Heart left ventricle (tissue), 16 donors: Measurements from ENCODE around the gene PIP4K2C. TPM values are rescaled to one million over a fixed set of nuclear protein-coding genes. Genes with fewer than 3 reads are reported as not detected.

Source experiments
- ATAC-seq, 4 donors: fragments of 200-7000 bp; cut with Tn5 transposase; one replicate each; pipeline ENCODE4 v1.9.1; 2020 to 2022; ENCODE audit warnings: moderate library complexity in 4 of 4, mild to moderate bottlenecking in 3 of 4, moderate number of reproducible peaks in 1 of 4
- DNase-seq, 5 donors: peaks; one replicate each; pipeline ENCODE4 v3.0.0-alpha.2; 2020
- H3K27ac ChIP-seq, 12 donors: fragments of 200-600 bp; sonication (generic) in 4 of 12; one replicate each; pipeline versions ENCODE4 v1.5.0 to v1.8.0; 2016 to 2022; ENCODE audit warnings: mild to moderate bottlenecking in 2 of 12
- H3K27me3 ChIP-seq, 9 donors: fragments of 200-600 bp; sonication (generic) in 2 of 9; one replicate each; pipeline versions ENCODE4 v1.5.1 to v1.8.0; 2016 to 2022; ENCODE audit warnings: mild to moderate bottlenecking in 3 of 9
- H3K36me3 ChIP-seq, 9 donors: fragments of 200-600 bp; sonication (generic) in 2 of 9; one replicate each; pipeline versions ENCODE4 v1.5.0 to v1.8.0; 2018 to 2022; ENCODE audit warnings: mild to moderate bottlenecking in 2 of 9
- H3K4me1 ChIP-seq, 12 donors: fragments of 200-600 bp; sonication (generic) in 4 of 12; one replicate each; pipeline versions ENCODE4 v1.5.0 to v1.8.0; 2016 to 2022; ENCODE audit warnings: mild to moderate bottlenecking in 3 of 12
- H3K4me3 ChIP-seq, 12 donors: fragments of 200-600 bp; sonication (generic) in 4 of 12; one replicate each; pipeline versions ENCODE4 v1.5.0 to v1.8.0; 2017 to 2022; ENCODE audit warnings: mild to moderate bottlenecking in 9 of 12, moderate library complexity in 4 of 12
- H3K9me3 ChIP-seq, 12 donors: fragments of 200-600 bp; sonication (generic) in 4 of 12; one replicate each; pipeline versions ENCODE4 v1.5.0 to v1.8.0; 2016 to 2022; ENCODE audit warnings: mild to moderate bottlenecking in 1 of 12
- POLR2A ChIP-seq, 2 donors: fragments of 450-650 bp; IDR thresholded peaks; one replicate each; pipeline ENCODE4 v1.6.1; 2017; ENCODE audit warnings: antibody characterized with exemption in 2 of 2, mild to moderate bottlenecking in 2 of 2, moderate library complexity in 2 of 2
- WGBS, 4 donors: extraction: QIAGEN DNeasy Blood & Tissue Kit in 2 of 4; methylation state at CpG; one replicate each; pipeline versions ENCODE4 v1.1.5 to v1.1.7; 2013 to 2018; 5-methylcytosine and 5-hydroxymethylcytosine counted together
- intact Hi-C, 10 donors: fragments of 100-400 bp; cut with DNase I; formaldehyde crosslinking; loops; one replicate each; pipeline versions ENCODE4 v1.11.1 to v1.14.2; 2022
- polyA plus RNA-seq, 2 donors: library from polyadenylated mRNA; stranded (reverse); fragments of 200-250 nt; gene quantifications; one replicate each; pipeline ENCODE4 v1.2.3, GENCODE V29; 2013
- total RNA-seq, 9 donors: library from RNA; depleted of rRNA in 2 of 9; stranded (reverse); fragments of >200 nt in 2 of 9; fragmentation: NEBNext Ultra II Directional in 3 of 9; extraction: Animal tissue kit (Norgen Biotek cat#: 25700) in 3 of 9; gene quantifications; one replicate each; pipeline versions ENCODE4 v1.1.0 to v1.2.4, GENCODE V29; 2016 to 2023
- TF ChIP-seq, protein P1 (sequence below), 12 donors: fragments of 200-600 bp; sonication (generic) in 4 of 12; IDR thresholded peaks; one replicate each; pipeline versions ENCODE4 v1.5.0 to v1.8.0; 2018 to 2022; ENCODE audit warnings: antibody characterized with exemption in 12 of 12, mild to moderate bottlenecking in 5 of 12
- donor health status: ischemic (EF 13 %, LVEDD 7.1; RV severe dilation, severe dysfunction).
- donor health status: healthy with polysubstance abuse.
- donor health status: DM: no; HTN: yes; CAD: no.
- donor health status: DM: no; HTN: no; CAD: no.
- donor health status: ischemic (EF 25% LVEDD 6.9; RV normal size, moderate dysfunction).
- donor health status: ischemic (EF 25% LVEDD 5.7; RV mildly dilated, moderate dysfunction).
- donor health status: healthy.
- donor health status: DM: yes; HTN: yes; CAD: no.
- donor health status: ischemic (EF 35%, LVEDD 5.7; RV mildly dilated, moderate dysfunction).
- donor health status: nonischemic (EF 11% LVEDD 7.7; RV severe dilation, severe dysfunction).
- donor health status: DM: yes; HTN: yes; CAD: no.
- donor health status: PGD.
- donor health status: ischemic (EF 29% LVEDD 5.4; RV normal size, mild dysfunction).
- donor health status: nonischemic (EF 23%, LVEDD 6.1; RV moderate dilation, normal function).

Gene PIP4K2C
- total and polyA plus RNA-seq, 11 donors, result 4.6 to 31.0 (median 17.0) TPM

DNA sequence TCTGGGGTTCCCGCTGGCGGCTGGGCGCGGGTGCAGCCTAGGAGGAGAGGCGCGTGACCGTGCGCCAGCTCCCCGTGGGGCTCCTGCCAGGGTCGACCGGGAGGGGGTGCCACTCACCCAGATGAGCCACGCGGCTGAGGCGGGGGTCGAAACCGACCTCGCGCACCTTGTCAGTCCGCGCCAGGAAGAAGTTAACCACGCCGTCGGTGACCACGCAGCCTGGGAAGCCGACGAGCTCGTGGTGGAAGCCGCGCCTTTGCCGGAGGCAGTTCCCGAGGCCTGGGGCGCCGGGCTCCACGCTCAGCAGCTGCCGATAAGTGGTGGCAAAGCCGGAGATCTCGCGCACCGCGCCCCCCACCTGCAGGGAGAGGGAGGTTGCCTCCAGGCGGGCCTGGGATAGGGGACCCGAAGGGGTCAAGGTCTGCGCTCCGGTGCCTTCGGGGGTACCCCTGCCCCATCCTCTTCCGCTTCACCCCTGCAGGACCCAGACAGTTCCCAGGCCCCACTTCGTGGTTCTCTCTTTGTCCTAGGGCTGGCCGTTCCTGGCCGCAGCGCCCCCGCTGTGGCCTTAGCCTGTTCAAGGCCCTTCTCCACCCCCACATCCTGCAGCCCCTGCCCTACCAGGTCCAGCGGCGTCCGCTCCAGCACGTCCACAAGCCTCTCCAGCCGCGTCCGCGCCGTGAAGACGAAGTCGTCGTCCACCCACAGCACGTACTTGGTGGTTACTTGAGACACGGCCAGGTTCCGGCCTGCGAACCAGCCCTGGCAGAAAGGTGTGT lies 36.7 kb downstream of the PIP4K2C start:
- Histone ChIP-seq H3K27me3 (peaks cover 5 to 86% (median 29%) of the 10 kb centered on the region in 9 donors), H3K36me3 (peaks cover 0 to 10% (median 0%) of the 10 kb centered on the region in 9 donors), H3K9me3 (no peaks in the 10 kb centered on the region), H3K4me3 (peak overlapping the region in 1 of 12 donors; percentile 4), H3K4me1 (peaks cover 0 to 22% (median 7%) of the 10 kb centered on the region in 12 donors), H3K27ac (no peak overlapping the region)
- WGBS, 4 donors, result 20 to 37% (median 34%) methylated on average over 44 to 67 of the region's 67 CpGs
- TF ChIP-seq, protein P1, sequence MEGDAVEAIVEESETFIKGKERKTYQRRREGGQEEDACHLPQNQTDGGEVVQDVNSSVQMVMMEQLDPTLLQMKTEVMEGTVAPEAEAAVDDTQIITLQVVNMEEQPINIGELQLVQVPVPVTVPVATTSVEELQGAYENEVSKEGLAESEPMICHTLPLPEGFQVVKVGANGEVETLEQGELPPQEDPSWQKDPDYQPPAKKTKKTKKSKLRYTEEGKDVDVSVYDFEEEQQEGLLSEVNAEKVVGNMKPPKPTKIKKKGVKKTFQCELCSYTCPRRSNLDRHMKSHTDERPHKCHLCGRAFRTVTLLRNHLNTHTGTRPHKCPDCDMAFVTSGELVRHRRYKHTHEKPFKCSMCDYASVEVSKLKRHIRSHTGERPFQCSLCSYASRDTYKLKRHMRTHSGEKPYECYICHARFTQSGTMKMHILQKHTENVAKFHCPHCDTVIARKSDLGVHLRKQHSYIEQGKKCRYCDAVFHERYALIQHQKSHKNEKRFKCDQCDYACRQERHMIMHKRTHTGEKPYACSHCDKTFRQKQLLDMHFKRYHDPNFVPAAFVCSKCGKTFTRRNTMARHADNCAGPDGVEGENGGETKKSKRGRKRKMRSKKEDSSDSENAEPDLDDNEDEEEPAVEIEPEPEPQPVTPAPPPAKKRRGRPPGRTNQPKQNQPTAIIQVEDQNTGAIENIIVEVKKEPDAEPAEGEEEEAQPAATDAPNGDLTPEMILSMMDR (IDR thresholded peaks at IDR 0.05), result peak in 1 of 12 donors; percentile 9
- no peak for TF ChIP-seq POLR2A (IDR thresholded peaks at IDR 0.05)
- DNase-seq, result peak in 2 of 5 donors; percentile 16 to 63
- no peak for ATAC-seq
- intact Hi-C loops, result loop anchor here in 4 of 10 donors (10.0 kb wide), 2 partner anchors 163 to 173 kb away; partner anchors contain the start of genes GLI1 (in 2 of the 4) and INHBE (in 2 of the 4)

DNA sequence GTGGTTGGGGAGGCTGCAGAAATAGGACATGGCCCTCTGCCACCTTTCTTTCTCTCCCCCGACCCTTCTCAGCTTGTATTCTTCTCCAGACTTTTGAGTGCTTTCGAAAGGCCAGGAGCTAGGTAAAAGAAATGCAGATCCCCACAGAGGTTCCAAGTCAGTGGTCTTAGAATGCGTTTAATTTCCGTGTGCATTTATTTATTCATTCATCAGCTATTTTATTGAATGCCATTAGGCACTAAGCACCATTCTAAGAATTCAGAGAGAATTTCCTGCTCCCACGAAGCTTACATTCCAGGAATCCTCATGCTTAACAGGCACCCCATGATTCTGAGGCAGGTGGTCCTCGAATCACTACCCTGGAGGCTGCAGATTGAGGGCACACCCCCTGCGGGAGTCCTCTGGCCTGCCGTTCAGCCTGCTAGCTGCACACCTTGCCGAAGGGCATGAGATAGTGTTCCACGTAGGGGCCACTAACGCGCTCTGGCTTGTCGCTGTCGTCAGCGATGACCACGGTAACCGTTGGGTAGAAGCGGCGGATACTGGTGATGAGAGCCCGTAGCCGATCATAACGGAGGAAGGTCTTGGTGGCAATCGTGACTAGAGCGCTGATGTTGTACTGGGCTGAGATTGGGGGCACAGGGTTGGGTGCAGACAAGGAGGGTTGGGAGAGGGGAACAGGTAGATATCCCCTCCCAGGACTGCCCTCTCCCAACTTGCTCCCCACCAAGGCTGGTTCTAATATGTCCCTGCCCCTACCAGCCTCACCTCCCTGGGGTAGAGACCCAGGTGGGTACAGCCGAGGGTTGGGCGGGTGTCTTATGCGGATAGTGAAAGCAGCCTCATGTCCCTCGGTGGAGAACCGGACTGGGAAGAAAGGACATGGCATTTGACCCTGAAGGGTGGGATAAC lies 37.5 kb downstream of the PIP4K2C start:
- no peak for DNase-seq
- peaks cover 0 to 29% (median 10%) of the 10 kb centered on the region in 12 donors for H3K4me1 ChIP-seq
- H3K27ac ChIP-seq, result no peak overlapping the region
- WGBS, 4 donors, result 54 to 83% (median 70%) methylated on average over 29 of the region's 29 CpGs
- peaks cover 0 to 10% (median 0%) of the 10 kb centered on the region in 9 donors for H3K36me3 ChIP-seq
- H3K9me3 ChIP-seq, result no peaks in the 10 kb centered on the region
- ATAC-seq, result no peak
- intact Hi-C loops, result loop anchor here in 4 of 10 donors (10.0 kb wide), 2 partner anchors 164 to 174 kb away; partner anchors contain the start of genes GLI1 (in 2 of the 4) and INHBE (in 2 of the 4)
- peaks cover 5 to 88% (median 29%) of the 10 kb centered on the region in 9 donors for H3K27me3 ChIP-seq
- no peak for TF ChIP-seq POLR2A (IDR thresholded peaks at IDR 0.05)
- TF ChIP-seq, protein P1 (IDR thresholded peaks at IDR 0.05), result no peak
- H3K4me3 ChIP-seq, result no peak overlapping the region

DNA sequence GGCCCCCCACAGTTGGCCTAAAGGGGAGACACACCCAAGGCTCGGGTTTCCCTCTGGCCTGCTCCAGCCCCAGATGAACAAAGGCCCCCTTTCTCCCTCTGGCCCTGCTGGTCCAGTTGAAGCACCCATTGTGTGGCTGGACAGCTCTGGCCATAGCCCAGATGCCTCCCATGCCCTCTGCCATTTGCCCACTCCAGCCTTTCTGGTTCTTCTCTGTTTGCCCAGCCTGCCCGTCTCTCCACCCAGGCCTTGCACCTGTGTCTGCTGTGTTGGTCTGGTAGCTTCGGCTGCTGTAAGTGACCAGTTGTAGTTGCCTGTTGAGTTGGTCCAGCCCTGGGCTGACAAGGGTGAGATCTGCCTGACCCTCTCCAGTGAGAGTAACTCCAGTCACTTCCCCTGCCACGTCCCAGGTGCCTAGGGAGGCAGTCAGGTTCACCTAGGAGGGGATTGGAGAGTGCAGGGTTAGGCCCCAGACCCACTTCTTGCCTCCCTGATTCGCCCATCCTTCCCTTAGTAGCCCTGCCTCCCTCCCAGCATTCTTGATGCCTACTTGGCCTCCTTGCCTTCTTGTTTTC lies 39.0 kb downstream of the PIP4K2C start:
- intact Hi-C loops, result loop anchor here in 4 of 10 donors (10.0 kb wide), 3 partner anchors 105 to 175 kb away; partner anchors contain the start of genes GLI1 (in 2 of the 4), INHBE (in 2 of the 4) and AGAP2 (in 1 of the 4)

More for the DNA sequence above, 39.0 kb downstream of the PIP4K2C start:
- Histone ChIP-seq H3K4me1 (peaks cover 0 to 30% (median 11%) of the 10 kb centered on the region in 12 donors), H3K36me3 (peaks cover 0 to 10% (median 0%) of the 10 kb centered on the region in 9 donors), H3K9me3 (no peaks in the 10 kb centered on the region), H3K27ac (no peak overlapping the region), H3K27me3 (peaks cover 5 to 91% (median 35%) of the 10 kb centered on the region in 9 donors), H3K4me3 (no peak overlapping the region)
- 81 to 84% (median 83%) methylated on average over 5 of the region's 5 CpGs for WGBS, 4 donors
- no peak for DNase-seq
- TF ChIP-seq POLR2A (IDR thresholded peaks at IDR 0.05), result no peak
- TF ChIP-seq, protein P1 (IDR thresholded peaks at IDR 0.05), result no peak
- ATAC-seq, result no peak
